GM13977 (cell line): Measurements from ENCODE around the gene RYR1.

ENCODE experiments used
- DNase-seq: peaks from one replicate; pipeline ENCODE4 v3.0.0; 2012; ENCODE audit warnings: low spot score
- CTCF ChIP-seq: IDR thresholded peaks from 2 replicates; pipeline ENCODE4 v1.5.1; 2012; ENCODE audit warnings: mild to moderate bottlenecking, control low read depth; ENCODE audit not compliant: insufficient read depth; ENCODE audit errors: extremely low read depth, missing control alignments
- in situ Hi-C: fragments of 300-500 bp; cut with MboI; formaldehyde crosslinking; loops from one replicate; pipeline ENCODE4 v1.12.0; 2022; ENCODE audit warnings: low sequenced_read_pairs, low pct_unique_long_range_greater_than_20kb, mixed read lengths, inconsistent platforms; ENCODE audit not compliant: unreplicated experiment

The RYR1 gene

GRCh38 chr19:38475176-38475575 lies 41.7 kb downstream of the RYR1 start:
- in situ Hi-C loops: no loop called here
- DNase-seq: no peak

GRCh38 chr19:38478273-38478971 lies 44.9 kb downstream of the RYR1 start:
- in situ Hi-C loops: no loop called here
- DNase-seq: no peak
- TF ChIP-seq CTCF: no peak

More at GRCh38 chr19:38475176-38475575, 41.7 kb downstream of the RYR1 start:
- no peak for TF ChIP-seq CTCF

- no peak for DNase-seq
- TF ChIP-seq CTCF: no peak
- in situ Hi-C loops: no loop called here
Observed at GRCh38 chr19:38482496-38482895, 49.0 kb downstream of the RYR1 start.

- no peak for TF ChIP-seq CTCF
- in situ Hi-C loops: no loop called here
- DNase-seq: no peak
Observed at GRCh38 chr19:38483016-38483630, 49.6 kb downstream of the RYR1 start.

GRCh38 chr19:38484747-38485146 lies 51.3 kb downstream of the RYR1 start:
- in situ Hi-C loops: no loop called here
- no peak for DNase-seq
- TF ChIP-seq CTCF: no peak

GRCh38 chr19:38485541-38486285 lies 52.2 kb downstream of the RYR1 start:
- TF ChIP-seq CTCF: no peak
- DNase-seq: no peak
- in situ Hi-C loops: no loop called here
